H1 (cell line): ENCODE measurements around the gene KLHL29. TPM values are rescaled to one million over a fixed set of nuclear protein-coding genes. Genes with fewer than 3 reads are reported as not detected.

Experiments
- CTCF ChIA-PET: fragments of 300-600 bp; sonication (Branson Sonifier 250); formaldehyde crosslinking; loops from one replicate; lab custom pipeline; 2021; ENCODE audit not compliant: partially characterized antibody; lab: Charles Lee
- POLR2A ChIA-PET: fragments of 300-600 bp; sonication (Branson Sonifier 250); formaldehyde crosslinking; loops from one replicate; lab custom pipeline; 2021; ENCODE audit warnings: inconsistent platforms; ENCODE audit not compliant: partially characterized antibody; lab: Charles Lee
- DNase-seq, 2 experiments: peaks; one replicate each; pipeline versions ENCODE4 v3.0.0 to v3.0.0-alpha.2; 2010 to 2022; ENCODE audit warnings: low spot score in 2 of 2, low read depth in 1 of 2, mixed read lengths in 1 of 2
- FAIRE-seq: peaks from 2 replicates; lab custom pipeline; 2011; peaks lifted over from hg19 to GRCh38; lab: Jason Lieb, UNC
- H2AFZ ChIP-seq: 2 replicates; pipeline ENCODE4 v1.8.1; 2012; ENCODE audit warnings: low read length, inconsistent platforms
- H2AK5ac ChIP-seq: 2 replicates; pipeline ENCODE4 v1.6.1; 2013; ENCODE audit warnings: low read depth, low read length
- H2BK120ac ChIP-seq: replicated peaks from 2 replicates; pipeline ENCODE3; 2013; ENCODE audit warnings: low read depth, low read length, inconsistent platforms
- H2BK12ac ChIP-seq: 2 replicates; pipeline ENCODE4 v1.6.1; 2013; ENCODE audit warnings: low read depth, low read length
- H2BK15ac ChIP-seq: 2 replicates; pipeline ENCODE4 v1.6.1; 2013; ENCODE audit warnings: low read length
- H2BK20ac ChIP-seq: 2 replicates; pipeline ENCODE4 v1.6.1; 2013; ENCODE audit warnings: low read length
- H2BK5ac ChIP-seq: 2 replicates; pipeline ENCODE4 v1.6.1; 2013; ENCODE audit warnings: low read depth, low read length
- H3K14ac ChIP-seq: 2 replicates; pipeline ENCODE4 v1.6.1; 2013; ENCODE audit warnings: inconsistent platforms; ENCODE audit not compliant: insufficient read length
- H3K18ac ChIP-seq: 2 replicates; pipeline ENCODE4 v1.6.1; 2013; ENCODE audit warnings: low read length; ENCODE audit errors: extremely low read depth
- H3K23ac ChIP-seq: 2 replicates; pipeline ENCODE4 v1.6.1; 2013; ENCODE audit warnings: inconsistent platforms; ENCODE audit not compliant: insufficient read length
- H3K23me2 ChIP-seq: 2 replicates; pipeline ENCODE4 v1.6.1; 2013; ENCODE audit warnings: low read depth, low read length
- H3K27ac ChIP-seq: 2 replicates; pipeline ENCODE4 v1.6.1; 2011; ENCODE audit warnings: low read depth, low read length, inconsistent platforms
- H3K27me3 ChIP-seq, 4 experiments: replicated peaks in 1 of 4; 1 replicate in 1 of 4; 2 replicates in 3 of 4; pipeline versions ENCODE4 v1.6.1 to v1.8.1; 2011 to 2013; ENCODE audit warnings: low read length in 3 of 4, mild to moderate bottlenecking in 3 of 4, inconsistent platforms in 2 of 4, mixed read lengths in 2 of 4, moderate library complexity in 1 of 4; ENCODE audit not compliant: control insufficient read depth in 3 of 4, insufficient read depth in 3 of 4; ENCODE audit errors: extremely low read depth in 1 of 4
- H3K36me3 ChIP-seq, 4 experiments: 2 replicates each; pipeline versions ENCODE4 v1.6.1 to v1.8.1; 2011 to 2013; ENCODE audit warnings: mild to moderate bottlenecking in 4 of 4, low read length in 3 of 4, moderate library complexity in 2 of 4, control low read depth in 1 of 4, inconsistent platforms in 1 of 4; ENCODE audit not compliant: insufficient read depth in 4 of 4, control insufficient read depth in 2 of 4
- H3K4ac ChIP-seq: replicated peaks from 2 replicates; pipeline ENCODE3; 2013; ENCODE audit warnings: low read length, low read depth, mixed read lengths, inconsistent platforms; ENCODE audit not compliant: insufficient read length
- H3K4me1 ChIP-seq, 4 experiments: replicated peaks in 1 of 4; 1 replicate in 1 of 4; 2 replicates in 3 of 4; pipeline versions ENCODE4 v1.6.1 to v1.8.1; 2011 to 2013; ENCODE audit warnings: low read length in 3 of 4, inconsistent platforms in 2 of 4, mixed read lengths in 1 of 4; ENCODE audit not compliant: insufficient read depth in 4 of 4, control insufficient read depth in 3 of 4
- H3K4me2 ChIP-seq, 2 experiments: 2 replicates each; pipeline versions ENCODE4 v1.6.1 to v1.8.1; 2011 to 2013; ENCODE audit warnings: low read depth in 2 of 2, low read length in 2 of 2, control low read depth in 1 of 2, inconsistent platforms in 1 of 2, mild to moderate bottlenecking in 1 of 2; ENCODE audit not compliant: insufficient read depth in 1 of 2
- H3K4me3 ChIP-seq, 4 experiments: fragments of 200-600, 300-600 bp in 1 of 4; sonication (generic), shearing (Covaris generic), sonication (Bioruptor Twin) in 1 of 4; 2 replicates each; pipeline versions ENCODE4 v1.5.1 to v1.8.1; 2011 to 2016; ENCODE audit warnings: low read length in 4 of 4, low read depth in 3 of 4, control low read depth in 2 of 4, inconsistent platforms in 2 of 4, mild to moderate bottlenecking in 2 of 4, mixed read lengths in 1 of 4, moderate library complexity in 1 of 4; ENCODE audit not compliant: insufficient read depth in 2 of 4; ENCODE audit errors: extremely low read depth in 1 of 4
- H3K56ac ChIP-seq: replicated peaks from 2 replicates; pipeline ENCODE3; 2013; ENCODE audit warnings: low read depth, mild to moderate bottlenecking, mixed read lengths, low read length, inconsistent platforms; ENCODE audit not compliant: insufficient read length
- H3K79me1 ChIP-seq: 2 replicates; pipeline ENCODE4 v1.6.1; 2013; ENCODE audit warnings: low read depth, low read length, control low read depth
- H3K79me2 ChIP-seq, 2 experiments: 2 replicates each; pipeline versions ENCODE4 v1.6.1 to v1.8.1; 2012 to 2013; ENCODE audit warnings: low read length in 2 of 2, mild to moderate bottlenecking in 2 of 2, inconsistent platforms in 1 of 2; ENCODE audit not compliant: insufficient read depth in 2 of 2, control insufficient read depth in 1 of 2
- H3K9ac ChIP-seq, 4 experiments: replicated peaks in 1 of 4; 1 replicate in 1 of 4; 2 replicates in 3 of 4; pipeline versions ENCODE4 v1.6.1 to v1.8.1; 2011 to 2013; ENCODE audit warnings: low read depth in 3 of 4, low read length in 3 of 4, control low read depth in 2 of 4, mild to moderate bottlenecking in 2 of 4, moderate library complexity in 2 of 4, inconsistent platforms in 1 of 4; ENCODE audit errors: extremely low read depth in 1 of 4
- H3K9me3 ChIP-seq, 2 experiments: 2 replicates each; pipeline versions ENCODE4 v1.6.1 to v1.8.1; 2012 to 2013; ENCODE audit warnings: mild to moderate bottlenecking in 2 of 2, moderate library complexity in 2 of 2, control low read depth in 1 of 2, inconsistent platforms in 1 of 2, low read depth in 1 of 2, low read length in 1 of 2, mixed read lengths in 1 of 2; ENCODE audit not compliant: insufficient read depth in 2 of 2
- H4K20me1 ChIP-seq, 2 experiments: replicated peaks in 1 of 2; 2 replicates each; pipeline versions ENCODE3 to v1.8.1; 2011 to 2013; ENCODE audit warnings: inconsistent platforms in 2 of 2, low read length in 2 of 2, mild to moderate bottlenecking in 1 of 2; ENCODE audit not compliant: insufficient read depth in 2 of 2, control insufficient read depth in 1 of 2
- H4K5ac ChIP-seq: 2 replicates; pipeline ENCODE4 v1.6.1; 2013; ENCODE audit warnings: low read length, low read depth, mixed read lengths, inconsistent platforms; ENCODE audit not compliant: insufficient read length
- H4K8ac ChIP-seq: 2 replicates; pipeline ENCODE4 v1.8.0; 2013; ENCODE audit warnings: mild to moderate bottlenecking, moderate library complexity, low read length, inconsistent platforms; ENCODE audit not compliant: insufficient read depth; ENCODE audit errors: extremely low read depth
- H4K91ac ChIP-seq: replicated peaks from 2 replicates; pipeline ENCODE3; 2013; ENCODE audit warnings: low read length, mixed read lengths, inconsistent platforms; ENCODE audit not compliant: insufficient read length
- MAX ChIP-seq: IDR thresholded peaks from 2 replicates; pipeline ENCODE4 v1.6.1; 2012; ENCODE audit warnings: inconsistent platforms
- RNF2 ChIP-seq: fragments of 200-900, 300-1000 bp; sonication (generic); IDR thresholded peaks from 2 replicates; pipeline ENCODE4 v1.7.1; 2016; ENCODE audit warnings: borderline replicate concordance, low read depth, mild to moderate bottlenecking, antibody characterized with exemption, low read length; ENCODE audit not compliant: poor library complexity, severe bottlenecking; ENCODE audit errors: missing control alignments
- WGBS, 2 experiments: shearing (Covaris generic) in 1 of 2; methylation state at CpG; one replicate each; pipeline versions ENCODE4 v1.1.6 to v1.1.7; 2013 to 2015; ENCODE audit warnings: low lambda C conversion rate in 2 of 2, mixed read lengths in 2 of 2, inconsistent platforms in 1 of 2, low coverage in 1 of 2, missing lambda C conversion rate in 1 of 2; ENCODE audit not compliant: insufficient replicate concordance in 2 of 2, insufficient coverage in 1 of 2, insufficient read length in 1 of 2; ENCODE audit errors: extremely low coverage in 1 of 2, missing lambda C conversion rate in 1 of 2; 5-methylcytosine and 5-hydroxymethylcytosine counted together
- polyA plus RNA-seq, 7 experiments: library from polyadenylated mRNA; depleted of rRNA in 3 of 7; stranded (reverse) in 5 of 7; unstranded in 2 of 7; fragments of >200 nt in 5 of 7; fragments of 200-250 nt in 2 of 7; gene quantifications; 1 replicate in 5 of 7; 2 replicates in 1 of 7; 4 replicates in 1 of 7; pipeline versions ENCODE4 v1.2.1 to v1.2.3, GENCODE V29; 2011 to 2013; ENCODE audit warnings: missing spikeins in 2 of 7, mixed read lengths in 2 of 7
- total RNA-seq: library from RNA; stranded (reverse); fragmentation: NEBNext Ultra II Directional; extraction: Animal tissue kit (Norgen Biotek cat#: 25700); gene quantifications from 2 replicates; pipeline ENCODE4 v1.2.1, GENCODE V29; 2021

The KLHL29 gene
- total and polyA plus RNA-seq, 2 of the 8 experiments (the other 6 are each of a cell fraction or from before 2014, with no cell fraction given) = 1.1 to 4.7 TPM

GRCh38 chr2:23669413-23670244, 284.6 kb downstream of the KLHL29 start:
- 0 out of 2 replicates have a peak overlapping the region, but pooled peaks have one; percentile 39 for H2AK5ac ChIP-seq
- H3K23ac ChIP-seq = no peak overlapping the region
- CTCF ChIA-PET = interaction anchor here (0.6 to 2.0 kb wide), 6 partner anchors 8 to 339 kb away, joined by 3 to 8 read pairs (median 4); no protein-coding TSS in a partner anchor
- H3K27me3 ChIP-seq = no peaks in the 10 kb centered on the region; a peak in 1 of 7 replicates
- H3K36me3 ChIP-seq = no peaks in the 10 kb centered on the region
- H3K18ac ChIP-seq = no peak overlapping the region
- peak overlapping the region; percentile 60; the same call in 1 of the 2 replicates for H2BK12ac ChIP-seq
- no peaks in the 10 kb centered on the region for H3K79me2 ChIP-seq
- H2AFZ ChIP-seq = no peak overlapping the region
- H2BK120ac ChIP-seq = no peak overlapping the region
- H3K4me3 ChIP-seq = no peak overlapping the region
- POLR2A ChIA-PET = interaction anchor here (0.6 kb wide), 1 partner anchor 327 kb away, joined by 4 read pairs; no protein-coding TSS in a partner anchor
- H3K9me3 ChIP-seq = no peaks in the 10 kb centered on the region
- H3K56ac ChIP-seq = no peak overlapping the region
- H3K79me1 ChIP-seq = no peaks in the 10 kb centered on the region
- H3K14ac ChIP-seq = no peak overlapping the region
- TF ChIP-seq MAX = 0 out of 2 replicates have a peak, but pooled peaks have one; percentile 17
- TF ChIP-seq RNF2 = no peak
- TF ChIP-seq, all 59 proteins: peak for 1
- 90% methylated on average over 22 of the region's 22 CpGs; no CpG with 5 or more reads in 1 of the 2 experiments for WGBS, 2 experiments
- Histone ChIP-seq H3K4me2 (no peak overlapping the region), H2BK5ac (no peak overlapping the region), H3K27ac (no peak overlapping the region), H3K4ac (no peak overlapping the region), H4K91ac (no peak overlapping the region), H3K23me2 (peaks cover 2% of the 10 kb centered on the region; the same call in 1 of the 2 replicates), H4K20me1 (peaks cover 2 to 8% of the 10 kb centered on the region in 2 experiments), H2BK15ac (0 out of 2 replicates have a peak overlapping the region, but pooled peaks have one; percentile 29), H3K4me1 (peaks cover 0 to 6% (median 2%) of the 10 kb centered on the region in 4 experiments; a peak in 2 of 7 replicates), H2BK20ac (no peak overlapping the region), H3K9ac (no peak overlapping the region), H4K8ac (peak overlapping the region; percentile 65; the same call in 1 of the 2 replicates), H4K5ac (no peak overlapping the region)
- DNase-seq (no peak), FAIRE-seq (no peak)
